HS-5 (cell line): ENCODE measurements around the gene OTOS.

Experiments used
- DNase-seq: peaks from one replicate; pipeline ENCODE4 v3.0.0-alpha.2; 2012; ENCODE audit warnings: low read depth

OTOS gene

GRCh38 chr2:240167588-240167880 is 27.1 kb upstream of the OTOS start:
- no peak for DNase-seq

GRCh38 chr2:240166761-240167587 is 26.5 kb upstream of the OTOS start:
- no peak for DNase-seq

- no peak for DNase-seq
Measured at GRCh38 chr2:240166191-240166590, 25.7 kb upstream of the OTOS start.

GRCh38 chr2:240165661-240166060 is 25.2 kb upstream of the OTOS start:
- no peak for DNase-seq

- no peak for DNase-seq
Measured at GRCh38 chr2:240165034-240165433, 24.6 kb upstream of the OTOS start.

- DNase-seq: no peak
Measured at GRCh38 chr2:240164586-240164985, 24.1 kb upstream of the OTOS start.

GRCh38 chr2:240163844-240164574 is 23.6 kb upstream of the OTOS start:
- DNase-seq: no peak

- DNase-seq: no peak
Measured at GRCh38 chr2:240162939-240163714, 22.7 kb upstream of the OTOS start.

- DNase-seq: no peak
Measured at GRCh38 chr2:240162531-240162930, 22.1 kb upstream of the OTOS start.

- DNase-seq: no peak
Measured at GRCh38 chr2:240162032-240162431, 21.6 kb upstream of the OTOS start.

GRCh38 chr2:240161087-240161750 is 20.8 kb upstream of the OTOS start:
- DNase-seq: no peak

- no peak for DNase-seq
Measured at GRCh38 chr2:240160291-240161086, 20.0 kb upstream of the OTOS start.

GRCh38 chr2:240159251-240159839 is 18.9 kb upstream of the OTOS start:
- no peak for DNase-seq

- no peak for DNase-seq
Measured at GRCh38 chr2:240157147-240157470, 16.7 kb upstream of the OTOS start.

GRCh38 chr2:240156435-240157146 is 16.1 kb upstream of the OTOS start:
- DNase-seq: no peak

- DNase-seq: no peak
Measured at GRCh38 chr2:240155745-240156390, 15.4 kb upstream of the OTOS start.

GRCh38 chr2:240155048-240155744 is 14.7 kb upstream of the OTOS start:
- DNase-seq: no peak

- DNase-seq: no peak
Measured at GRCh38 chr2:240154606-240155005, 14.1 kb upstream of the OTOS start.

GRCh38 chr2:240153418-240153817 is 13.0 kb upstream of the OTOS start:
- no peak for DNase-seq
